NK-92 treated with Interleukin-12 subunit alpha and Interleukin-12 subunit beta, amount 100 ng/mL, for 24 hours (cell line): Measurements from ENCODE around the gene RTN4IP1.

Experiments
- DNase-seq: peaks from one replicate; lab custom pipeline; 2025; lab: John Stamatoyannopoulos, UW

The RTN4IP1 gene

GRCh38 chr6:106629103-106629858 lies at the start of gene RTN4IP1, which contains the start of gene QRSL1:
TSS of gene RTN4IP1 (minus strand) at chr6:106629498. CDS start at chr6:106629021, 477 bp downstream.
TSS of gene QRSL1 (plus strand) at chr6:106629578. CDS start at chr6:106629682, 104 bp downstream.
- DNase-seq = peak; percentile 70

- DNase-seq = no peak
These were observed 48.0 kb upstream of the RTN4IP1 start for GRCh38 chr6:106677282-106677681.

GRCh38 chr6:106674541-106675229 lies 45.4 kb upstream of the RTN4IP1 start:
- no peak for DNase-seq

- DNase-seq = no peak
These were observed 42.4 kb upstream of the RTN4IP1 start for GRCh38 chr6:106671651-106672050.

GRCh38 chr6:106670236-106670635 lies 40.9 kb upstream of the RTN4IP1 start:
- DNase-seq = no peak

GRCh38 chr6:106667022-106667402 lies 37.7 kb upstream of the RTN4IP1 start:
- no peak for DNase-seq

- no peak for DNase-seq
These were observed 37.2 kb upstream of the RTN4IP1 start for GRCh38 chr6:106666282-106667021.

GRCh38 chr6:106662458-106662857 lies 33.2 kb upstream of the RTN4IP1 start:
- DNase-seq = no peak

GRCh38 chr6:106659859-106660258 lies 30.6 kb upstream of the RTN4IP1 start:
- DNase-seq = no peak

GRCh38 chr6:106658469-106658868 lies 29.2 kb upstream of the RTN4IP1 start:
- no peak for DNase-seq

GRCh38 chr6:106648651-106649308 lies 19.5 kb upstream of the RTN4IP1 start:
- no peak for DNase-seq

- no peak for DNase-seq
These were observed 13.8 kb upstream of the RTN4IP1 start for GRCh38 chr6:106643061-106643460.

GRCh38 chr6:106642476-106642875 lies 13.2 kb upstream of the RTN4IP1 start:
- DNase-seq = no peak

- no peak for DNase-seq
These were observed 10.5 kb upstream of the RTN4IP1 start for GRCh38 chr6:106639812-106640211.

- DNase-seq = no peak
These were observed 8.5 kb upstream of the RTN4IP1 start for GRCh38 chr6:106637717-106638341.

GRCh38 chr6:106637051-106637716 lies 7.9 kb upstream of the RTN4IP1 start:
- no peak for DNase-seq

GRCh38 chr6:106634565-106634964 lies 5.3 kb upstream of the RTN4IP1 start:
- no peak for DNase-seq

- DNase-seq = no peak
These were observed 2.0 kb upstream of the RTN4IP1 start for GRCh38 chr6:106631346-106631745.

GRCh38 chr6:106630366-106630765 lies 1.1 kb upstream of the RTN4IP1 start:
- DNase-seq = no peak

GRCh38 chr6:106629859-106630163 lies 513 bp upstream of the RTN4IP1 start:
- DNase-seq = no peak

- no peak for DNase-seq
These were observed 618 bp downstream of the RTN4IP1 start for GRCh38 chr6:106628658-106629102.
